ENCODE results near the gene LRRC8C. TPM values are rescaled to one million over a fixed set of nuclear protein-coding genes. Genes with fewer than 3 reads are reported as not detected.

LRRC8C gene
- total RNA-seq, 3 donors from 2014 or later, result 1.5 to 5.0 (median 3.0) TPM

DNA sequence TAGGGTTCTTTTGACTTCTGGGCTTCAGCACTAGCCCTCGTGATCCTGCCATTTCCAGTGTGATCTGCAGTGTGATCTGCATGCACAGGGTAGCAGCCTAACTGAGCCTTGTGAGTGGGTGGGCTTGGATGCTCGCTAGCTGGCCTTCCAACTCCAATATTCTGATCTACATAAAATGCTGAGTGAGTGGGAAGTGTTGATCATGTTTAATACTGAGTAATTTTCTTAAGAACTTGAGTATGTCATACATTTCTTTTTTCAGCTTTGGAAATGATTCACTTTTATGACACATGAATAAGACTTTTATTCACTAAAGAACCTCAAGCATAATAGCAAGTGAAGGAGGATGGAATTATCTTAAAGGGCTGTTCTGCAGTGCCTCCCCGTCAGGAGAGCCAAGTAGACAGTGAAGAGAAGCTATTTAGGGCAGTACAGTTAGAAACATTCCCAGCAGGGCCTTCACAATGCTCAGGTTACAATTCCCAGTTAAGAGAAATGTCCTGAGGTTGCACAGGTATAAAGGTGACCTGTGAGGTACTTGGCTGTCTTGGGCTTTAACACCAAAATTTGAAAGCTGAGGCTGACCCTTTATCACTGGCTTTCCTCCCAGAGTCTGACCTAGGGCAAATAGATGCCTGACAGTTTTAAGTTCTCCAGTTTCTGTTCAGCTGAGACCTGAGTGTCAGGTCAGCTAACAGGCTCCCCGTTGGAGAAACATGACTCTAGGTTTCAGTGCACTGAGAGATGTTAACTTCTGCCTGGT is 29.1 kb upstream of the LRRC8C start:
- no peaks in the 10 kb centered on the region for H3K9me3 ChIP-seq
- intact Hi-C loops (cut with DNase I, micrococcal nuclease), result loop anchor here in 1 of 2 donors (10.0 kb wide), 1 partner anchor 119 kb away; no protein-coding TSS in a partner anchor
- H3K36me3 ChIP-seq (ENCODE audit: low read depth), result no peaks in the 10 kb centered on the region
- no peak overlapping the region for H3K4me3 ChIP-seq
- ATAC-seq (no peak), DNase-seq (no peak)
- TF ChIP-seq, protein P1, sequence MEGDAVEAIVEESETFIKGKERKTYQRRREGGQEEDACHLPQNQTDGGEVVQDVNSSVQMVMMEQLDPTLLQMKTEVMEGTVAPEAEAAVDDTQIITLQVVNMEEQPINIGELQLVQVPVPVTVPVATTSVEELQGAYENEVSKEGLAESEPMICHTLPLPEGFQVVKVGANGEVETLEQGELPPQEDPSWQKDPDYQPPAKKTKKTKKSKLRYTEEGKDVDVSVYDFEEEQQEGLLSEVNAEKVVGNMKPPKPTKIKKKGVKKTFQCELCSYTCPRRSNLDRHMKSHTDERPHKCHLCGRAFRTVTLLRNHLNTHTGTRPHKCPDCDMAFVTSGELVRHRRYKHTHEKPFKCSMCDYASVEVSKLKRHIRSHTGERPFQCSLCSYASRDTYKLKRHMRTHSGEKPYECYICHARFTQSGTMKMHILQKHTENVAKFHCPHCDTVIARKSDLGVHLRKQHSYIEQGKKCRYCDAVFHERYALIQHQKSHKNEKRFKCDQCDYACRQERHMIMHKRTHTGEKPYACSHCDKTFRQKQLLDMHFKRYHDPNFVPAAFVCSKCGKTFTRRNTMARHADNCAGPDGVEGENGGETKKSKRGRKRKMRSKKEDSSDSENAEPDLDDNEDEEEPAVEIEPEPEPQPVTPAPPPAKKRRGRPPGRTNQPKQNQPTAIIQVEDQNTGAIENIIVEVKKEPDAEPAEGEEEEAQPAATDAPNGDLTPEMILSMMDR (IDR thresholded peaks at IDR 0.05), result no peak
- H3K4me1 ChIP-seq (ENCODE audit: low read depth), result no peaks in the 10 kb centered on the region

DNA sequence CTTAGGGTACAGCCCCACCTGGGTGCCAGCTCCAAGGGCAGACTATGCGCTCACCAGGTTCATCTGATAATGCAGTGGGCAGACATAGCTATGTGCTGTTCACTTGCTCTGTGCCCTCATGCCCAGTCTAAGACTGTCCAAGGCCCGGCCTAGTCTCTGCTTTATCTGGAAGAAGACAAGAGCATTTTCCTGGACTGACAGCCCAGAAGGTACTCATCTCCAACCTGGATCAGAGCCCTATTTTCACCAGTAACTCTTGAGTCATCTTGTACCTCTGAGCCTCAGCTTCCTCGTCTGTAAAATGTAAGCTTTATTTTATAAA is 28.5 kb upstream of the LRRC8C start:
- Histone ChIP-seq H3K36me3 (ENCODE audit: low read depth) (no peaks in the 10 kb centered on the region), H3K4me3 (no peak overlapping the region), H3K4me1 (ENCODE audit: low read depth) (no peaks in the 10 kb centered on the region), H3K9me3 (no peaks in the 10 kb centered on the region)
- intact Hi-C loops (cut with DNase I, micrococcal nuclease), result loop anchor here in 1 of 2 donors (10.0 kb wide), 1 partner anchor 120 kb away; no protein-coding TSS in a partner anchor
- DNase-seq (no peak), ATAC-seq (no peak)
- TF ChIP-seq, protein P1 (IDR thresholded peaks at IDR 0.05), result no peak

DNA sequence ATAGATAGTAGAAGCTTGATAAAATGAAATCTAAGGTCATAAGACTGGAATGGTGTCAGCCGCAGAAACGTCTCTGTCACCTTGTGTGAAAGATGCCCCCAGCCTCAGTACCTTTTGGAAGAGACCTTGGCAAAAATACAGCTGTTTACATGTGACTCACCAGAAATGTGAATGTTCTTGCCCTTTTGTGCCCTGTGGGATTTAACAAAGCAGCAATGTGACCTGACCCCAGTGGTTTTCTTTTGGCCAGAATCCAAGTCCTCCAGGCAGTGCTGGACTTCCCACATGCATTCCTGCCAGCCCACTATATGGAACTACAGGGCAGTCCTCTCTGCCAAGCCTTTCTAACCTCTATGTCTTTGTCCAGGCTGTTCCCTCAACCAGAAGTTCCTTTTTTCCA is 27.2 kb upstream of the LRRC8C start:
- Histone ChIP-seq H3K36me3 (ENCODE audit: low read depth) (no peaks in the 10 kb centered on the region), H3K9me3 (no peaks in the 10 kb centered on the region), H3K4me3 (no peak overlapping the region), H3K4me1 (ENCODE audit: low read depth) (no peaks in the 10 kb centered on the region)
- DNase-seq, result no peak
- no peak for ATAC-seq
- TF ChIP-seq, protein P1 (IDR thresholded peaks at IDR 0.05), result no peak
- intact Hi-C loops (cut with DNase I, micrococcal nuclease), result loop anchor here in 1 of 2 donors (10.0 kb wide), 1 partner anchor 121 kb away; no protein-coding TSS in a partner anchor

DNA sequence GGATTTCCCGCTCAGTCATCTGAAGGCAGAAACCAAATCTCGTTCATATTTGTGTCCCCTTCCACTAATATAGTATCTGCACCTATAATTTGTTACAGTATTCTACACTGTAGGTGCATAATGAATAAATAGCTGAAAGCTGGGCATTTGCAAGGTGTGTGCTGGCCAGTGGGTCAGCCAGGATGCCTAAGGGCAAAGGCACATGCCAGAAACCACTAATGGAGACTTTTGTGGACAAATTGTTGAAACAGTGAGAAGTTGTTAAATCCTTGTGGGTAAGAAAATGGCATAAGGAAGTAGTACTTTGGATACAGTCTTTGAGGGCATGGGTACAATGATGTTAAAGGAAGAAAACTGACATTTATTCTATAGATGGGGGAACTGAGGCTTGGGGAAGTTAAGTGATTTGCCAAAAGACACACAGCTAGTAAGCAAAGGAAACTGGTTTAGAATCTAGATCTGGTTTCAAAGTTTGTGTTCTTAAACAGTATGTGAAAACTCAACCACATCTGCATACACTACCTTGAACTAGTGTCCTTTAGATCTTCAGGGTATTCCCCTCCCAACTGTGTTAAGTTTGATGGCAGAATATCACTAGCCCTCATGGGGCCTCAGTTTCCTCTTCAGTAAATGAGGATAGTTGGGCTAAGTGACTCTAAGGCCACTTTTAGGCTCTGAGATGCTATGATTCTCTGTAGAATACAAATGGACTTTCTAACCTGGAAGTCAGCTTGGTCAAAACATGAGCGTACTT is 26.5 kb upstream of the LRRC8C start:
- TF ChIP-seq, protein P1 (IDR thresholded peaks at IDR 0.05), result no peak
- no peaks in the 10 kb centered on the region for H3K4me1 ChIP-seq (ENCODE audit: low read depth)
- intact Hi-C loops (cut with DNase I, micrococcal nuclease), result loop anchor here in 1 of 2 donors (10.0 kb wide), 1 partner anchor 122 kb away; no protein-coding TSS in a partner anchor
- H3K36me3 ChIP-seq (ENCODE audit: low read depth), result no peaks in the 10 kb centered on the region
- H3K9me3 ChIP-seq, result no peaks in the 10 kb centered on the region
- DNase-seq (no peak), ATAC-seq (no peak)
- no peak overlapping the region for H3K4me3 ChIP-seq

DNA sequence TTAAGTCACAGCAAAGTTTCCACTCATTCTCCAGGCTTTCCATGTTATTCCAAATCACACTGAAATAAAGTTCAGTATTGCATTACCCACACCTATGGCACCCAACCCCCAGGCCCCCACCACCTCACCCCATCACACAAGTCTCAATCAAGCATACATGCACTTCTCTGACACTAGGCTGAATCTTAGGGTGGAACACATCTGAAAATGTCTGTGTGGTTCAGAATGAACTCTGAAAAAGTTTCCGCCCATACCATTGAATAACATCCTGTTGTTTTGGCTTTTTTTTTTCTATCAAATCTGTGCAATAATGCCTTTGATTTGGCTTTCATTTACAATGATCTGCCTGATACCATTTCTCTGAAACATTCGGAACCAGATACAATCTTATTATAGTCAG is 25.8 kb upstream of the LRRC8C start:
- TF ChIP-seq, protein P1 (IDR thresholded peaks at IDR 0.05), result no peak
- Histone ChIP-seq H3K36me3 (ENCODE audit: low read depth) (no peaks in the 10 kb centered on the region), H3K4me3 (no peak overlapping the region), H3K9me3 (no peaks in the 10 kb centered on the region), H3K4me1 (ENCODE audit: low read depth) (no peaks in the 10 kb centered on the region)
- DNase-seq (no peak), ATAC-seq (peak; percentile 39)
- intact Hi-C loops (cut with DNase I, micrococcal nuclease), result loop anchor here in 1 of 2 donors (10.0 kb wide), 1 partner anchor 122 kb away; no protein-coding TSS in a partner anchor
